Spinal cord (tissue), 10 donors: ENCODE results near the gene GNPTG. TPM values are rescaled to one million over a fixed set of nuclear protein-coding genes. Genes with fewer than 3 reads are reported as not detected.

ENCODE experiments used
- DNase-seq, 6 donors: peaks; one replicate each; pipeline versions ENCODE4 v3.0.0 to v3.0.0-alpha.2; 2013 to 2015; ENCODE audit warnings: low spot score in 6 of 6, low read depth in 4 of 6
- H3K27ac ChIP-seq: one replicate; pipeline ENCODE4 v1.5.1; 2013; ENCODE audit warnings: low read depth, low read length, control low read depth
- H3K27me3 ChIP-seq: one replicate; pipeline ENCODE4 v1.6.1; 2013; ENCODE audit warnings: low read length; ENCODE audit not compliant: control insufficient read depth, insufficient read depth
- H3K36me3 ChIP-seq: one replicate; pipeline ENCODE4 v1.6.1; 2013; ENCODE audit warnings: low read length; ENCODE audit not compliant: control insufficient read depth, insufficient read depth
- H3K4me1 ChIP-seq: one replicate; pipeline ENCODE4 v1.6.1; 2013; ENCODE audit warnings: low read length; ENCODE audit not compliant: control insufficient read depth, insufficient read depth
- H3K4me3 ChIP-seq: one replicate; pipeline ENCODE4 v1.5.1; 2013; ENCODE audit warnings: low read depth, low read length, control low read depth
- H3K9me3 ChIP-seq: one replicate; pipeline ENCODE4 v1.6.1; 2013; ENCODE audit warnings: low read length; ENCODE audit not compliant: control insufficient read depth, insufficient read depth
- WGBS: methylation state at CpG from one replicate; pipeline ENCODE4 v1.1.5; 2013; ENCODE audit warnings: missing lambda C conversion rate; ENCODE audit not compliant: insufficient coverage; 5-methylcytosine and 5-hydroxymethylcytosine counted together
- polyA plus RNA-seq, 2 donors: library from polyadenylated mRNA; unstranded; fragments of 120-200 nt; gene quantifications; one replicate each; pipeline ENCODE4 v1.2.1, GENCODE V29; 2013; ENCODE audit not compliant: insufficient read length in 2 of 2
- total RNA-seq, 2 donors: library from RNA; depleted of rRNA in 1 of 2; stranded (reverse); fragments of 120-200 nt in 1 of 2; fragments of >200 nt in 1 of 2; gene quantifications; one replicate each; pipeline versions ENCODE4 v1.2.3 to v1.2.4, GENCODE V29; 2013 to 2014
- donor health status: healthy.

The GNPTG gene
- total and polyA plus RNA-seq, 4 donors = 33.5 to 127 (median 89.1) TPM

GRCh38 chr16:1387331-1387730 is 35.6 kb downstream of the GNPTG start:
- 91% methylated on average over 16 of the region's 16 CpGs for WGBS
- H3K4me3 ChIP-seq = no peak overlapping the region
- no peak for DNase-seq
- H3K36me3 ChIP-seq = peaks cover 86% of the 10 kb centered on the region
- H3K9me3 ChIP-seq = no peaks in the 10 kb centered on the region
- no peak overlapping the region for H3K27ac ChIP-seq
- no peaks in the 10 kb centered on the region for H3K27me3 ChIP-seq
- no peaks in the 10 kb centered on the region for H3K4me1 ChIP-seq

- no peak for DNase-seq
- Histone ChIP-seq H3K4me3 (no peak overlapping the region), H3K9me3 (no peaks in the 10 kb centered on the region), H3K27ac (no peak overlapping the region), H3K36me3 (peaks cover 88% of the 10 kb centered on the region), H3K27me3 (no peaks in the 10 kb centered on the region), H3K4me1 (no peaks in the 10 kb centered on the region)
- 100% methylated on average over 3 of the region's 7 CpGs for WGBS
Observed at GRCh38 chr16:1389762-1390161, 38.0 kb downstream of the GNPTG start.

GRCh38 chr16:1390239-1390779 is 38.6 kb downstream of the GNPTG start:
- no peak overlapping the region for H3K27ac ChIP-seq
- H3K27me3 ChIP-seq = no peaks in the 10 kb centered on the region
- H3K36me3 ChIP-seq = peaks cover 85% of the 10 kb centered on the region
- 90% methylated on average over 27 of the region's 28 CpGs for WGBS
- H3K4me1 ChIP-seq = no peaks in the 10 kb centered on the region
- no peaks in the 10 kb centered on the region for H3K9me3 ChIP-seq
- DNase-seq = no peak
- H3K4me3 ChIP-seq = no peak overlapping the region

GRCh38 chr16:1392826-1393225 is 41.1 kb downstream of the GNPTG start:
- Histone ChIP-seq H3K9me3 (no peaks in the 10 kb centered on the region), H3K4me1 (no peaks in the 10 kb centered on the region), H3K4me3 (no peak overlapping the region), H3K27ac (no peak overlapping the region), H3K27me3 (no peaks in the 10 kb centered on the region), H3K36me3 (peaks cover 88% of the 10 kb centered on the region)
- DNase-seq = no peak
- WGBS = 92% methylated on average over 16 of the region's 17 CpGs

GRCh38 chr16:1393613-1394176 is 42.0 kb downstream of the GNPTG start:
- Histone ChIP-seq H3K4me3 (no peak overlapping the region), H3K9me3 (no peaks in the 10 kb centered on the region), H3K4me1 (no peaks in the 10 kb centered on the region), H3K36me3 (peaks cover 88% of the 10 kb centered on the region), H3K27ac (no peak overlapping the region), H3K27me3 (no peaks in the 10 kb centered on the region)
- 98% methylated on average over 21 of the region's 21 CpGs for WGBS
- DNase-seq = no peak

- no peaks in the 10 kb centered on the region for H3K9me3 ChIP-seq
- H3K4me1 ChIP-seq = no peaks in the 10 kb centered on the region
- no peaks in the 10 kb centered on the region for H3K27me3 ChIP-seq
- no peak overlapping the region for H3K4me3 ChIP-seq
- no peak for DNase-seq
- H3K36me3 ChIP-seq = peaks cover 90% of the 10 kb centered on the region
- H3K27ac ChIP-seq = no peak overlapping the region
- WGBS = 93% methylated on average over 14 of the region's 19 CpGs
Observed at GRCh38 chr16:1394367-1394951, 42.7 kb downstream of the GNPTG start.

GRCh38 chr16:1395444-1396031 is 43.8 kb downstream of the GNPTG start:
- Histone ChIP-seq H3K27ac (no peak overlapping the region), H3K36me3 (peaks cover 87% of the 10 kb centered on the region), H3K4me3 (no peak overlapping the region), H3K9me3 (no peaks in the 10 kb centered on the region), H3K4me1 (no peaks in the 10 kb centered on the region), H3K27me3 (no peaks in the 10 kb centered on the region)
- no peak for DNase-seq
- WGBS = 92% methylated on average over 21 of the region's 22 CpGs

- H3K27me3 ChIP-seq = no peaks in the 10 kb centered on the region
- 94% methylated on average over 16 of the region's 21 CpGs for WGBS
- H3K27ac ChIP-seq = no peak overlapping the region
- no peaks in the 10 kb centered on the region for H3K4me1 ChIP-seq
- H3K4me3 ChIP-seq = no peak overlapping the region
- no peaks in the 10 kb centered on the region for H3K9me3 ChIP-seq
- peaks cover 88% of the 10 kb centered on the region for H3K36me3 ChIP-seq
- no peak for DNase-seq
Observed at GRCh38 chr16:1397779-1398178, 46.0 kb downstream of the GNPTG start.

- no peak overlapping the region for H3K27ac ChIP-seq
- 98% methylated on average over 9 of the region's 9 CpGs for WGBS
- H3K9me3 ChIP-seq = no peaks in the 10 kb centered on the region
- H3K4me1 ChIP-seq = no peaks in the 10 kb centered on the region
- no peak overlapping the region for H3K4me3 ChIP-seq
- H3K36me3 ChIP-seq = peaks cover 88% of the 10 kb centered on the region
- DNase-seq = no peak
- H3K27me3 ChIP-seq = no peaks in the 10 kb centered on the region
Observed at GRCh38 chr16:1398351-1398750, 46.6 kb downstream of the GNPTG start.
